Frontal cortex (tissue), 4 donors: ENCODE measurements around the gene EXOC2. TPM values are rescaled to one million over a fixed set of nuclear protein-coding genes. Genes with fewer than 3 reads are reported as not detected.
"Not testable (repeated sequence)": the region's sequence is repeated elsewhere in the genome, so short reads cannot be mapped to it uniquely, and the experiment has no call there.

Experiments used
- DNase-seq, 2 donors: peaks; one replicate each; pipeline ENCODE4 v3.0.0; 2012; ENCODE audit warnings: low spot score in 2 of 2
- FAIRE-seq: peaks from 2 replicates; lab custom pipeline; 2012; peaks lifted over from hg19 to GRCh38; lab: Jason Lieb, UNC
- total RNA-seq: library from RNA; depleted of rRNA; stranded (reverse); fragments of >200 nt; gene quantifications from one replicate; pipeline ENCODE4 v1.2.3, GENCODE V29; 2014
- donor health status: control.
- donor health status: control.
- donor health status: control.

EXOC2 gene
- total RNA-seq, 1 donor from 2014 or later = 61.6 TPM

DNA sequence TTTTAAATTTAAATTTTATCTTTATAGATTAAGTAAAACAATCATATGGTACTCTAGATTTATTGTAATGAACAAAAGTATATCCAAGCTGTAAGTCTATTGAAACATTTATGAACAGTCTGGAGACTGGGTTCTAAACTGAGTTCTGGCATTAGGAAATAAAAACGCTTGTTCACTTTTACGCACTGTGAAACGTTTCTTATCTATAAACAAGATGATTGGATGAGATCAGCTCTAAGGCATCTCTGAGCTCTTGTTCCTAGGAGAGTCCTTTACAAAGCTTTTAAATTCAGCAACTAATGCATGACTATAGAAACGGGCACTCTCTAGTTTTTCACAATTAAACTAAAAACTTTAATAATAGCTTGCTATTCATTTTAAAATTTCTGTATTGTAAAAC, 42.8 kb downstream of the EXOC2 start:
- FAIRE-seq = no peak
- DNase-seq = no peak

DNA sequence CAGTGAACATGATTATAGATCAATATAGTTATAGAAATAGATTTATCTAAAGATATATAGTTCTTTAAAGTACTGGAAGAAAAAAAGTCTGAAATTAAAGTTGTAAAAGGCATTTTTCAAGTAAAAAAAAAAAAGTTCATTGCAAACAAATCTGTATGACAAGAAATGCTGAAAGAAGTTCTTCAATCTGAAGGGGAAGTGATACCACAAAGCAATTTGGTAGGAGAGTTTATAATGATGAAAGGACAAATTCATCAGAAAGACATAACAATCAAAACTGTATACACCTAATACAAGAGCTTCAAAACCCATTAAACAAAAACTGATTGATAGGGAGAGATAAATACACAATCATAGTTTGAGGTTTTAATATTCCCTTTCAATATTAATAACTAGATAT, 50.1 kb downstream of the EXOC2 start:
- no peak for FAIRE-seq

DNA sequence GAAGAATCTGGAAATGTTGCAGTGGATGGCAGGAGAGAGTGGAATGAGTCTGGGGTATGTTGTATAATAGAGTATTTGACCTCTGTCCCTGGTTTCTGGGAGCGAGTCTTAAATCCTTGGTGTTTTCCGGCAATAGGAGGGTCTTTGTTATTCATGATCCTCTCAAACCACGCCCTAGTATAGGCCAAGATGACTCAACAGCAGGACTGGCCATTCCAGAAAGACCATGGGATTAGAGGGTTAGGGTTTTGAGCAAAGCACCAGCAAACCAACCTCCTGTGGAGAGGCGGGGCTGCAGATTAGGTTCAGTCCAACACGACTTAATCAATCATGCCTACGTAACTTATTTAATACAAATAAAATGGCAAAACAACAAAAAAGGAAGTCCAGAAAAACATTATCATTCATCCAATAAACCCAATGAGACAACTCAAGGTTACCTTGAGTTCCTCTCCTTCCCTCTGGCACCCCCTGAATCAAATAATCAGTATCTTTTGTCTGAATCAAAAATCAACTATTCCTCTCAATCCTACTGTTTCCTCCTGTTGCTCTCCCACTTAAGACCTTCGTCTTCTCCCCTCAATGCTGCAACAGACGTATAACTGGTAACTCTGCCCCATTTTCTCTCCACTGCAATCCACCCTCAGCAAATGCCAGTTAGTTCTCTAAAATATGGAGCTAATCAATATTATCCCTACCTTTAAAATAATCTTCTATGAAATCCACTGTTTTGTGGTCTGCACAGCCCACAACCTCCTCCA, 51.5 kb downstream of the EXOC2 start:
- no peak for DNase-seq
- no peak for FAIRE-seq

More for the DNA sequence above, 50.1 kb downstream of the EXOC2 start:
- no peak for DNase-seq

DNA sequence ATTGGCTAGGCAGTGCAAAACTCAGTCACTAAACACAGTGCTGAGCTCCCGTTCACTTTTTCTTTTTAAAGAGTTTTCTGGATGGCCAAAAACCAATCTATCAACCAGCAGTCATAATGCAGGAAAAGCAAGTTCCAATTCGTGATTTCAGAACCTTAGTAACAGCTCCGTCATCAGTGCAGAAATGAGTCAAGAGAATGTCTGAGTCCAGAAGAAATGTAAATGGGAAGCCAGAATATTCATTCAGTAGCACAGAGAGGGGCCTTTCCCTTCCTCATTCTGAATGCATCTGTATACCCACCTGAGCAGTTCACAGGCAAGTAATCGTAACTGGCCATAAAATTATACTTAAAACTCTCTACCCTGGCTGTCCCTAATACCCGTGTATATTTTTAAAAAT, 56.5 kb downstream of the EXOC2 start:
- FAIRE-seq = no peak
- no peak for DNase-seq

DNA sequence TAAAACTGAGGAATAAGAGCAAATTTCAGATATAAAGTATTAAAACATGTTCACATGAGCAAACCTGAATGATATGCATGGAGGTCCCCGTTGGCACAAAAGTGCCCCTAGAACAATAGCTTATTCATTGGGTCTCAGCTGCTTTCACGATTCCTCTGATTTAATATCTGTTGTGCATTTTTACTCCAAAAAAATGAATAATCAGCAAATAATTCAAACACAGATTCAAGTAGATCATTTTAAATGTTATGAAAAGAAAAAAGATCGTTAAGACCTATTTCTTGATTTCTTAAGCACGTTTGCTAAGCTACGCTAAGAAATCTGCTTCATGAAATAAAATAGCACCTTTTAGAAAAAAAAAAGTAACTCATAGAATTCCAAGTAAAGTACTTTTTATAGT, 57.7 kb downstream of the EXOC2 start:
- FAIRE-seq = no peak

DNA sequence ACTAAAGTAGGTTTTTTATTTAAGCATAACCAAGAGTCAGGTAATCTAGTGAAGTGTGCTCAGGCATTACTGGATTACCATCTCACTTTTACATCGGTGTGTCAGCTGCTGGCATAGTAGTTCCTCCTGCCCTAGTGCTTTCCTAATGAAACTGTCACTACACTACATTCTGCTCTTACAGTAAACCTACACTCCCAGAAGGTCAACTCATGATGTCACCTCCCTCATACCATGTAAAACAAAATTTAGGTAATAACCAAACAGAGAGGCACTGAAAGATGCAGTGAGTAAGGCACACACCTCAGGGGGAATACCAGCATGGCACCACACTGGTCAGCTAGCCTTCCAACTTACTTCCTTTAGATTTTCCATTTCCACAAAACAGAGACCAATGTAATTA, 59.3 kb downstream of the EXOC2 start:
- DNase-seq (no peak), FAIRE-seq (no peak)

More for the DNA sequence above, 57.7 kb downstream of the EXOC2 start:
- DNase-seq = no peak

DNA sequence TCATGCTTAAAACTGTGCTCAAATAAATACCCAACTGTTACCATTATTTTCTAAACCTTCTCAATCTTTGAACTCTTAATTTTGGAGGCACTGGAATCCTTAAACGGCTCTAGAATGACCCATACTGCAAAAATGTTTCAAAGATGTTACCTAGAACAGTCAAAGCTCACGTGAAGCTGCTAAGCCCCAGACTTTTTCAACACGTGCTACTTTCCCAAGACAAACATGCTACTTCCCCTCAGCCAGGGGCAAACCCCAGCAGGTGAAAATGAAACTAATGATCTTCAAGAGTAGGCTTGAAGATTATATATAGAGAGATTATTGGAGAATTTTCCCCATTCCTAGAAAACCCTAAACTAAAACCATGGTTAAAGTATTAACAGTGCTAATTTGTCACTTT, 64.2 kb downstream of the EXOC2 start:
- FAIRE-seq = no peak
- DNase-seq = no peak

DNA sequence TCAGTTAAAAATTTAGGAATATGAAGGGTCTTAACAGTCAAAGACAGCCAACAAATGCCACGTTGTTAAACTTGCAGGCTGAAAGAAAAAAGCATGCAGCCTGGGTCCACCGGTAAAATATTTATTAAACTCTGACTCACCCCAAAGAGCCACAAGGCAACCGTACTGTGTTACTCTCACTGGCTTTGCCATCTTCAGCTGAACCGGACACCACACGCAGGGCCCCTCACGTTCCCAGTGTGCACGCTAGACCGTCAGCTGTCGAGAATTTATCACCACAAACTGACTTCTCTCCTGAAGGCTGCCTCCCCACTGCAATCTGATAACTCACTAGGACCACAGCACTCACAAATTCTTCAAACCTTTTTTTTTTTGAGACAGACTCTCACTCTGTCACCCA, 66.7 kb downstream of the EXOC2 start:
- no peak for DNase-seq
- FAIRE-seq = no peak

DNA sequence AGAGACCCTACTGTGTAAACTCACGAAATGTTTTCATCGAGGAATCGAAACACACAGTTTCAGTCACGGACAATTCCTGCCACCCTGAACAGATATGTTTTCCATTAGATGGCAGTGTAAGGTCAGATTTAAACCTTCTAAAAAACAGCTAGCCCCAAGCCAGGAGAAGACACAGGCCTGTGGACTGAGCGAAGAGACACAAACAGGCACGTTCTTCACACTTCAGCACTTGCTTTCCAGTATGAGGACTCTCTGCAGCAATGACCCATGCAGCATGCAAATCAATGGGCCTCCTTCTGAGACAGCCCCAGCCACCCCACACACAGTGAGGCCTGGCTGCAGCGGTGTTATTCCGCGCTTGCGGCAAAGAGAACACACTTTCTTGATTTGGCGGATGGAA, 68.0 kb downstream of the EXOC2 start:
- FAIRE-seq = no peak
- peak; percentile 16 to 18 for DNase-seq

DNA sequence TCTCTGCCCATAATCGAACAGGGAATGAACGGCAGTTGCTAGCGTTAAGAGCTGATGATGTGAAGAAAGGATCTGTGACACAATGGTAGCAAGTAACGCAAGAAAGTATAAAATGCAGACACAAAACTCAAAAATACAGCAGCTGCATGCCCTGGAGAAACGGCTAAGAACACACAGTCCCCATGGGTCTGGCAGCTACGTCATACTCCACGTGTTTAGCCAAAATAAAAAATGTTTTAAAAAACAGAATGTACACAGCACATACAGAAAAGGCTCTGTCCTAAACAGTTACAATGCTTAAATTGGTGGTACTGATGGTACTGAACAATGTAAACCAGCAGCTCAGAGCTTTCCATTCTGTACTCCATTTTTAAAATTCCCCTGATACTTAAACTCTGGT, 70.5 kb downstream of the EXOC2 start:
- DNase-seq = no peak
- no peak for FAIRE-seq

DNA sequence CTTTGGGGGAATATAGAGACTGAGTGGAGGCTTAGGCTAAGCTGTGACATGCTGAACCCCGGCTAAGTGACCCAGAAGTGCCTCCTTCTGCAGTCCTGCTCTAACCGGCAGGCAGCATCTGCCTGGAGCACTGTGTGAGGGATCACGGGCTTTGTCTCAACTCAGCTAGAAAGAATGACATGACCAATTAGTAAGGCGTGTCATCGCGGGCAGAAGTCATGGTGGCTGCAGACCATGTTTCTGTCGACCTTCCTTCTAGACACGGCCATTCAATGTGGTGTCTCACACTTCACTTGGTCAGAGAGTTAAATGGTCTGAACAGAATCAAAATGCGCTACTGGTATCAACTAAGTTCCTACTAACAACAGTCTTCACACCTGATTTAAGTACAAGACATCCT, 71.0 kb downstream of the EXOC2 start:
- FAIRE-seq (no peak), DNase-seq (no peak)

DNA sequence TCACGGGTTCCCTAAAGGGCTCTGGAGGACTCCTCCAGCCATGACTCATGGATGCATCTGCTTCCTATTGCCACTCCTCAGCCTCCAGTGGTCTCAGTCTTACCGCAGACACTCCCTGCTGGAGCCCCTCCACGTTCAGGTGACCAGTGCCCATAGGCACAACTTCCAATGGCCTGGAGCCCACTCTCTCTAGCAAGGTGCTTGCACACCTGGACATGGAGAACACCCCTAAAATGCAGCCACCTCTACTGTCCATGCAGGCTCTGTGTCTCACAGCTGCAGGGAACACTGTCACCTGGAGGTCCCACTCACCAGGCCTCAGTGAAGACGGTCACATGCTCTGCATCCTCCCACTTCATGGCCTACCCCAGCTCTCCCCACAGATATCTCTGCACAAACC, 72.0 kb downstream of the EXOC2 start:
- no peak for FAIRE-seq
- DNase-seq = no peak

DNA sequence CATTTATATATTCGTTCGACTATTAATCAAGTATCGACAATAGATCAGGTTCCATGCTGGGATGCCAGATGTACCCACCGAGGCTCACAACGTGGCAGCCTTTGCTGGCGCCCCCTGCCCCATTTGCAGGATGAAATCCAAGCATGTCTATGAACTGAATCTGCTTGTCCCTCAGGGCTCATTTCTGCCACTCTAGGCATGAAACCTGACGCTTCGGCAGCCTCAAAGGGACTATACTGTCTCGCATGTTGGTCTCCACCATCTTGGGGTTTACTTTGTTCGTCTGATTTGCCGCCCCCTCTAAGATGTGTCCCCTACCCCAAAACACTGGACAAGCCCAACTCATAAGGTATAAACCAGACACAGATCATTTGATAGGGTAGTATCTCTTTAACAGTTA, 72.8 kb downstream of the EXOC2 start:
- FAIRE-seq (no peak), DNase-seq (no peak)

DNA sequence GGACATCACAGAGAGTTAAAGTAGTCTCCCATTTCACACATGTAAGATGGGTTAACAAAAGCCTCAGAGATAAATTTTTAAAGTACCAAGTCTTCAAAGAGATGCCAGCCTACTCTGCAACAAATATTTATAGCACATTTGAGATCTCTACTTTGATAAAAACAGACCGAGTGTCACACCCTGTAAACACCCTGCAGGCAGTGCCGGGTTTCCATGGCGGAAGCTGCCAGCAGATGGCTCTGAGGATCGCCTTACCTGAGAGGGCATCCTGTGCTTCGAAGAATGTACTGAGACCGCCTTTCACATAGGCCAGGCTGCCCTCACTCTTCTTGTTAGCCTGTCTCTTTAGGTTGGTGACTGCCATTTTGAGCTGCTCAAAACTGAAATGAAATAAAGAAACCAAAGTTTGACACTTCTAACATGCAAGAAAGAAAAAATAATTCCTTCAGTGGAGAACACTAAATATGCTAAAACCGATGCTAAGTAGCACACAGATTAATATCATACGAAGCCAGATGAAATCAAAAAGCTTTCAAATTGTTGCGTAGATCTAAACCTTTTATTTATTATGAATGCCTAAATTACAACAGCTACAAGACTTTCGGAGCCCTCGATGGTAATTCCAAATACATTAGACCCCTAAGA, 75.4 kb downstream of the EXOC2 start:
- DNase-seq (peak in 1 of 2 donors; percentile 22), FAIRE-seq (no peak)

DNA sequence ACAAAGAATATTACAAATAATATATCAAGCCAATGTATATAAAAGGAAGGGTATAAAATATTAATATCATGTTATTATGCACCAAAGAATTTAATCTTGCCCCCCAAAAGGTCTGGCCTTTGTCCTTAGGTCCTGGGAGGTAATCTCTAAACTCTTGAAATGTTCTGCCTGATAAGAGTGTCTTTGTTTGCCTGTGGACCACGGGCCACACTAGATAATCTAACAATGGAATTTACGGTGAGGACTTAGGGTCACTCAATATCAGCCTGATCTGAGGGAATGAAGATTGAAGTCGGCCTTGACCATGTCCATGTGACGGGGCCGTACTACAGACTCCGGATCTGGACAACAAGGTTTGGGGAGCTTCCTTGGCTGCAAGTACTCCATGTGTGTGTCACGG, 79.0 kb downstream of the EXOC2 start:
- DNase-seq = no peak
- FAIRE-seq = no peak

DNA sequence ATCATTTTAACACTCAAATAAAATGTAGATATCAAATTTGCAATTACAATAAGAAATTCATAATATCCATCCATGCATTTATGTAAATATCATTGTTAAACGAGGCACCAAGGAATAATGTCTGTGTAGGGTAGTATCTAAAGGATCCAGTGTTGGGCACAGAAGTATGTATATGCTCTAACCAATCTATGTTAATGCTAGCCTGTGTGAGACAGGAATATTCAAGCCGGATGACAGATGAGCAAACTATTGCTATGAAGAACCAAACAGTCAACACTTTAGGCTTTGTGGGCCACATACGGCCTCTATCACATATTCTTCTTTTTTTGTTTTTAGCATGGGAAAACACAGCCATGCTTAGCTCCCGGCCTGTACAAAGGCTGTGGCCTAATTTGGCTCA, 81.0 kb downstream of the EXOC2 start:
- FAIRE-seq (no peak), DNase-seq (no peak)

DNA sequence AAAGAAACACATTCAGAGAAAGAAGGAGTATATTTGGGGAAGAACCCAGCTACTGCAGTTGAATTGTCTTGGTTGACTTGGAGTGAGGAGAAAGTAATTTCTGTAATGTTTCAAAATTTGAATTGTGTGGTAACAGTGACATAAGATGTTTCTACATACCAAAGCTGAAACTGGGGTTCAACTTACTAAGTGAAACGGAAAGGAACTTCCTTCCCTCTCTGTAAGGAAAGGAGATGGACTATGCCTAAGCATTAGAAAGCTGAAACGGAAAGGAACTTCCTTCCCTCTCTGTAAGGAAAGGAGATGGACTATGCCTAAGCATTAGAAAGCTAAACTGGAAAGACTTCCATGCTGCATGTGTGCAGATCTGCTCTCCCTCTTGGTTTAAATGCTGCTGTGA, 82.1 kb downstream of the EXOC2 start:
- no peak for DNase-seq
- no peak for FAIRE-seq

DNA sequence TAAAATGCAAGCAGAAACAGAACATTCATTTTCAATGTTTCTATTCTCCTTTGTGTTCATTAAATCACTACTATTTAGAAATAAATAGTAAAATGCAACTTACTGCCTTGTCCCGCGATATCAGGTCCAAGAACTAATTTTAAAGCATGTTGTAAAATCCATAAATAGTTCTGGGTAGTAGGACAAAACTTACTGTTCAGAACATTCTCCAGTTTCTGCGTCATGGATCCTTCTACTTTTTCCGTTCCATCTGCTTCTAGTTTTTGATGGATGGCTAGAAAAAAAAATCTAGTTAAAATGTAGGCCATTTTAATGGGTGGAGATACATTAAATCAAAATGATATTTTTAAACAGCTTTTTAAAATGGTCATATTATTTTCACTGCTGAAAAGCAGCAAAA, 83.0 kb downstream of the EXOC2 start:
- no peak for DNase-seq
- FAIRE-seq = no peak

DNA sequence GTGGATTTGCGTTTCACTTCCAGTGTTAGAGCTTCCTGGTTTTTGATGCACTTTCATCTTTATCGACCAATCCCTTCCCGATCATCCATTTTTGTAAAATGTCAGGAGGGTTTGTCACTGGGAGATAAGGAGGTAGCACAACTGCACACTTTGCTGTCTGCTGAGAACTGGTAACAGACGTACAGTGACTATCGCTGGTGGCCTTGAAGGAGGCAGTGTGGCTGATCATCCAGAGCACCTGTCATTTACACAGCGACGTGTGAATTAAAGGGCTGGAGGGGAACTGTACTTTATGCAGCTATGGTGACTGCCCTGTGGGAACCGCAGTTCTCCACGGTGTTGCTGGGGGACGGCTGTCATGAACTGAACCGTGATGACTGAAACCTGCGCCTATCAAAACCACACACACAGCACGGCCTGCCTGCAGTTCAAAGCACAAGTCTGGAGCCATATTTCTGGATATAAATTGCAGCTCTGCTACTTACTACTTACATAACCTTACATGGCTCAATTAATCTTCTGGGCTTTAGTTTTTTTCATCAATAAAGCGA, 86.0 kb downstream of the EXOC2 start:
- no peak for FAIRE-seq

DNA sequence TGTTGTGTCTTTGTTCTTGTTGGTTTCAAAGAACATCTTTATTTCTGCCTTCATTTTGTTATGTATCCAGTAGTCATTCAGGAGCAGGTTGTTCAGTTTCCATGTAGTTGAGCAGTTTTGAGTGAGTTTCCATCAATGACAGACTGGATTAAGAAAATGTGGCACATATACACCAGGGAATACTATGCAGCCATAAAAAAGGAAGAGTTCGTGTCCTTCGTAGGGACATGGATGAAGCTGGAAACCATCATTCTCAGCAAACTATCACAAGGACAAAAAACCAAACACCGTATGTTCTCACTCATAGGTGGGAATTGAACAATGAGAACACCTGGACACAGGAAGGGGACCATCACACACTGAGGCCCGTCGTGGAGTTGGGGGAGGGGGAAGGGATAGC, 87.0 kb downstream of the EXOC2 start:
- not testable (repeated sequence) for FAIRE-seq, DNase-seq

More for the DNA sequence above, 86.0 kb downstream of the EXOC2 start:
- no peak for DNase-seq

DNA sequence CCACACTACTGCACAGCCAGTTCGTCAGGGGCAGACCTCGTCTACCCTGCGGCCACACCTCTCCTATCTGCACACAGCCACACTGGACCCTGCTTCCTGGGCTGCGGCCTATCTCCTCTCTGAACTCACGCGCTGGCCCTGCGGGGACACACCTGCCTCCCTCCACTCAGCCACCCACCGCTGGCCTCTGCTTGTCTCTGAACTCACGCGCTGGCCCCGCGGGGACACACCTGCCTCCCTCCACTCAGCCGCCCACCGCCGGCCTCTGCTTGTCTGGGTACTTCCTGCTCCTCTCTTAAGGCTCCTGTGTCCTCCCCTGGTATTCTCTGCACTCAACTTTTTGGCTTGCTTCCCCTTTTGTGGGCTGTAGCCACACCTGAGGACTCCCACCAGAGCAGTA, 88.4 kb downstream of the EXOC2 start:
- DNase-seq (no peak), FAIRE-seq (no peak)
